HK-2 (cell line): ENCODE results near the gene TMSB4X.
"Not testable (repeated sequence)": the region's sequence is repeated elsewhere in the genome, so short reads cannot be mapped to it uniquely, and the experiment has no call there.

Experiments used
- DNase-seq: peaks from one replicate; pipeline ENCODE4 v3.0.0-alpha.2; 2018; ENCODE audit not compliant: unreplicated experiment

TMSB4X gene

GRCh38 chrX:12976819-12977732 lies 2.2 kb downstream of the TMSB4X start:
- DNase-seq, result not testable (repeated sequence)

GRCh38 chrX:12977761-12978204 lies 2.9 kb downstream of the TMSB4X start:
- no peak for DNase-seq

DNA sequence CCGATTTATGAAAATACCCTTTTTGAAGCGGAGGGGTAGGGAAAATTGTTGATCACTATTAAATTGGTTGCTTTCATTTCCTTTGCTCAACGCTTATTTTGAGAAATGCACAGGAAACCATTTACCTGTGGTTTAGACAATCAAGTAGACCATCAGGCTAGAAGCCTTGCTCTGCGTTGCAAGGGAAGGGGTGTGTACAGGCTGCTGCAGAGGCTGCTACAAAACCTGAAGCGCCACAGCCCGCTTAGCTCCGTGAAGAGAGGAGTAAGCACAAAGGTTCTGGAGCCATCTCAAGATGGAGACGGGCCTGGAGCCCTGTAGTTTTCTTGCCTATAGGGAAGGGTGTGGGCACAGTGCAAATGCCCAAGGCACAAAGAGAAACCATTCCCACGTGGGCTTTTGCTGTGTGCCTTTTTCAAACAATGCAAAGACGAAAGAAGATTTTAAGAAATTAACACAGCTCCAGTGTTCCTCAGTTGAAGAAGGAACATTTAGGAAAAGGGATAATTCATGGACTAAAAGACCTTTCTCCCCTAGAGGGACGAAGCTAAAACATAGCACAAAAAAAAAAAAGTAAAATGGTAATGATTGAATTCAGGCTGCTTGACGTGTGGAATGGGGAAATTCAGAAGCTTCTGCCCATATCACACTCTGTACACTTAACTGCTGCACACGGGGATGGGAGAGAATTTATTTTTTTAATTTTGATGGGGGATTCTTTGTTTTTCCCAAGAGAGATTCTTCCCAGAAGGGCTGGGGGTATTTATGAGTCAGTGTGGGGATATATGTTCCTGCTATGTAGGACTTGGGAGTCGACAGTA lies 3.5 kb downstream of the TMSB4X start:
- DNase-seq, result peak; percentile 73

GRCh38 chrX:12979026-12979607 lies 4.2 kb downstream of the TMSB4X start:
- DNase-seq, result no peak

- no peak for DNase-seq
Measured at GRCh38 chrX:12979616-12980015, 4.7 kb downstream of the TMSB4X start.

GRCh38 chrX:12980039-12980438 lies 5.1 kb downstream of the TMSB4X start:
- not testable (repeated sequence) for DNase-seq

DNA sequence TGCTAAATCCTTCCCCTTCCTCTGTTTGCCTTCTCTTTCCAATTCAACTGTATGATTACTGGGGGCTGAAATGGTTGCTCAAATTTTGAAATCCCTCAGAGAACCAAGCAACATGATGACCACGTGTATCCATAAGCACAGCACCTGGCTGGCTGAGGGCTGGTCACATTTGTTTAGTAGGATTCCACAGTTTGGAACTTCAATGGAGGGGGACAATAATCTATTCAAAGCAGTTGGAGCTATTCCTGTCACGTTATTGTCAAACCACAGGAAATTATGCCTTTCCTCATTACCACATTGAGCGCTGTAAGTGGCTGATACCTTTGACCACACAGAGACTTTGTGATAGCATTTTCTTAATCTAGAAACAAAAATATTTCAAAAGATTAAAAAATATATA lies 7.0 kb downstream of the TMSB4X start:
- no peak for DNase-seq

DNA sequence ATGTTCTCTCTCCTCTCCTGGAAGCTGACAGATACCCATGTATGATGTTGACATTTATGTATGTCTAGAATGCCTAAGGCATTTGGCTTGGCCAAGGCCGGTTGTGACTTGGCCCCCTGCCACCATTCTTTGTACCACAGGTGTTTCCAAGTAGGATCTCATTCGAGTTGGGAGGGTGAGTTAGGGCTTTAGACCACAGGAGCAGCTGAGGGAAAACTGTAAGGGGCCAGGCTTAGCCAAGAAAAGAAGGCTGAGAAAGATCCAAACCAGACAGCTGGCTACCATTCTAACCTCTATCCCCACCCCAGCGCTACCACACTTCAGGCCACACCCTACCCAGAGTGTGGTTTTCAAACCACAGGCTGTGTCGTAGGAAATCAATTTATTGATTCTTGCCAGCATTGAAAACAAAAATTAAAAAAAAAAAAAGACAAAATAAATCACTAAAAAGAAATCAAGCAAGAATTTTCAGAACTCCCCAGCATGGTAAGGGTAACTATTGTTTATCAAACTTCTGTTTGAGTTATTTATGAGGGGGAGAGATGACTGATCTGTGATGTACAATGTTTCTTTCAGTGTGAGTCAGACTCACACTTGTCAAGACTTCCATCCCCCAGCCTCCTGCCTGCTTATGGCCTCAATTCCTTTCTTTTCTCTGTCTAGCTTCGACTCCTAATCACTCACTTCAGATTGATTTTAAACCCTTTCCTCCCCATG lies 9.9 kb downstream of the TMSB4X start:
- no peak for DNase-seq

GRCh38 chrX:12985331-12985730 lies 10.4 kb downstream of the TMSB4X start:
- no peak for DNase-seq

DNA sequence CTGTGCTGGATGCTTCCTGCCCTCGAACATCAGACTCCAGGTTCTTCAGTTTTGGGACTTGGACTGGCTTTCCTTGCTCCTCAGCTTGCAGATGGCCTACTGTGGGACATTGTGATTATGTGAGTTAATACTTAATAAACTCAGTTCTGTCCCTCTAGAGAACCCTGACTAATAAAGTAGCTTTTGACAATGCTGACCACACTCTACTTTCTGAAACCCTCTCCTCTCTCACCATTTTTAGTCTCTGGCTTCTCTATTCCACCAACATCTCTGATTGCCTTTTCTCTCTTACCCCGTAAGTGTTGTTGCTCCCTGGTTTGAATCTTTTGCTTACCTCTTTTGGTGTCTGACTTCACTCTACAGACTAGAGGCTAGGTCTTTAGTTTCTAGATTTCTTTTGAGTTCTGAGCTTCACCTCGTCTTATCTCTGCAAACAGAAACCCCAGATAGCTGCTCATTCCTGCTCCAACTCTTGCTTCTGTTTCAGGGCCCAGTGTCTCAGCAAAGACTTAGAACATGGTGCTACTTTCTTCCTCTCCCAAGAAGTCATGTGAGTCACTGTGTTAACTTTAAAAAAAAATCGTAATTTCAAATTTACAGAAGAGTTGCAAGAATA lies 11.4 kb downstream of the TMSB4X start:
- DNase-seq, result no peak

DNA sequence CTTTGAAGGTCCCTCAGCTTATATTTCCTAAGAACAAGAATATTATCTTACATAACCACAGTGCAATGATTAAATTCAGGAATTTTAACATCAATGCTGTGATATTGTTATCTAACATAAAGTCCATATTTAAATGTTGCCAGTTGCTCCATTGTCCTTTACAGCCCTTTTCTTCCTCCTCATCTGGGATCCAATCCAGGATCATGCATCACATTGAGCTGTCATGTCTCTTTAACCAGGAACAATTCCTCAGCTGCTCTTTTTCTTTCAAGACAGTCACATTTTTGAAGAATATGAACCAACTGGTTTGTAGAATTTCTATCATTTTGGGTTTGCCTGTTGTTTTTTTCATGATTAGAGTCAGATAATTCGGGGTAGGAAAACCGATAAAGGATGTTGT lies 12.0 kb downstream of the TMSB4X start:
- DNase-seq, result no peak

DNA sequence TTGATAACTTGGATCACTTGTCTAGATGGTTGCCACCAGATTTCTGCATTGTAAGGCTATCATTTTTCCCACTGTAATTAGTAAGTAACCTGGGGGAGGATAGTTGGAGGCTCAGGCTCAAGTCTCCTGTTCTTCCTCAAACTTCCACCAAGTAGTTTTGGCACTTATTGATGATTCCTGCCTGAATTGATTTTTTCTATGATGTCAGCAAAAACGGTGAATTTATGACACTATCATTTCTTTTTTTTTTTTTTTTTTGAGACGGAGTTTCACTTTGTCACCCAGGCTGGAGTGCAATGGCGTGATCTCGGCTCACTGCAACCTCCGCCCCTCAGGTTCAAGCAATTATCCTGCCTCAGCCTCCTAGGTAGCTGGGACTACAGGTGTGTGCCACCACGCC lies 12.4 kb downstream of the TMSB4X start:
- DNase-seq, result no peak

- no peak for DNase-seq
Measured at GRCh38 chrX:12987900-12988594, 13.1 kb downstream of the TMSB4X start.

DNA sequence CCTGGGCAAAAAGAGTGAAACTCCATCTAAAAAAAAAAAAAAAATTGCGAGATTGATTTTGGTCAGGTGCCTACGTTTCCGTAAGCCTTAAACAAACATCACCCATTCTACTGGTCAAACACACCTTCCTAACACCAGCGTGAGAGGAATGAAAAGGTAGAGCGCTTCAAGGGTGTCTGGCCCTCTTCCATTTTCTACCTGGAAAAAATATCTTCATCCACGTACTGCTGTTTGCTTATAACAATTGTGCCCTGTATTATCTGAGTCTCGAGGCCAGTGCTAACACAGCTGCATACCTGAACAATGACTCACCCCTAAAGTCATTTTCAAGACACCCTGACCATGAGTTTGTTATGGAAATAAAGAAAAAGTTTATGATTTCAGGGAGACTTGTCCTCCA lies 13.9 kb downstream of the TMSB4X start:
- DNase-seq, result no peak

GRCh38 chrX:12989461-12989860 lies 14.6 kb downstream of the TMSB4X start:
- no peak for DNase-seq

GRCh38 chrX:12991575-12991974 lies 16.7 kb downstream of the TMSB4X start:
- no peak for DNase-seq

GRCh38 chrX:12992544-12993118 lies 17.7 kb downstream of the TMSB4X start:
- no peak for DNase-seq

- no peak for DNase-seq
Measured at GRCh38 chrX:12993826-12994225, 18.9 kb downstream of the TMSB4X start.

DNA sequence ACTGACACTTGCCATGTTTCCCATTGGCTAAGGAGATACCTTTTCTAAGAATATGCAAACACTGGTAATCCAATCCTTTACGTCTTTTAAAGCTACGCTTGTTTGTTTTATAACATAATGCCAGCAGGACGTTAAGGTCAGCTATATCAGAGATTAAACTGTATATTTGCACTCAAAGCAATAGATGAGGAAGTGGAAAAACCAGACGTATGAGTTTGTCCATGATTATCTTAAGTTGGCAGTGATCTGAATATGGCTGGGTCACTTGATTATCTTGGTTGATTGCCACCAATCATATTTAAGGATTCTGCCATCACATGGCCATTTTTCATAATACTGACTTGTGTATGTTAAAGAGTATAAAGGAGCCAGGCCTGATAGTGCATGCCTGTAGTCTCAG lies 19.4 kb downstream of the TMSB4X start:
- DNase-seq, result no peak

- no peak for DNase-seq
Measured at GRCh38 chrX:12996934-12997435, 22.1 kb downstream of the TMSB4X start.
